Left lung (tissue), 10 donors: ENCODE measurements around the gene TMEM51. TPM values are rescaled to one million over a fixed set of nuclear protein-coding genes. Genes with fewer than 3 reads are reported as not detected.

Experiments
- ATAC-seq: fragments of 200-7000 bp; cut with Tn5 transposase; one replicate; pipeline ENCODE4 v1.9.1; 2020; ENCODE audit warnings: moderate library complexity
- DNase-seq, 4 donors: peaks; one replicate each; pipeline ENCODE4 v3.0.0-alpha.2; 2013 to 2020
- H3K27ac ChIP-seq, 2 donors: fragments of 200-600 bp; sonication (generic) in 1 of 2; one replicate each; pipeline versions ENCODE4 v1.5.0 to v1.8.0; 2020 to 2021
- H3K27me3 ChIP-seq, 2 donors: fragments of 200-600 bp; sonication (generic) in 1 of 2; one replicate each; pipeline versions ENCODE4 v1.5.0 to v1.8.0; 2020 to 2021
- H3K36me3 ChIP-seq, 2 donors: fragments of 200-600 bp; sonication (generic) in 1 of 2; one replicate each; pipeline versions ENCODE4 v1.5.0 to v1.8.0; 2020 to 2021
- H3K4me1 ChIP-seq, 2 donors: fragments of 200-600 bp; one replicate each; pipeline ENCODE4 v1.8.0; 2021
- H3K4me3 ChIP-seq, 2 donors: fragments of 200-600 bp; sonication (generic) in 1 of 2; one replicate each; pipeline versions ENCODE4 v1.5.0 to v1.8.0; 2020 to 2021; ENCODE audit warnings: mild to moderate bottlenecking in 1 of 2
- H3K9me3 ChIP-seq, 2 donors: fragments of 200-600 bp; sonication (generic) in 1 of 2; one replicate each; pipeline versions ENCODE4 v1.5.0 to v1.8.0; 2020 to 2021
- CTCF ChIP-seq, 2 donors: fragments of 200-600 bp; sonication (generic) in 1 of 2; IDR thresholded peaks; one replicate each; pipeline versions ENCODE4 v1.5.0 to v1.8.0; 2021; ENCODE audit warnings: antibody characterized with exemption in 2 of 2
- intact Hi-C, 2 donors: fragments of 100-400 bp; cut with DNase I; formaldehyde crosslinking; loops; one replicate each; pipeline versions ENCODE4 v1.11.2 to v1.14.2; 2022
- polyA plus RNA-seq, 6 donors: library from polyadenylated mRNA; unstranded; fragments of 120-200 nt; gene quantifications; one replicate each; pipeline ENCODE4 v1.2.1, GENCODE V29; 2013; ENCODE audit not compliant: insufficient read length in 6 of 6
- total RNA-seq, 2 donors: library from RNA; stranded (reverse); fragmentation: NEBNext Ultra II Directional; extraction: Animal tissue kit (Norgen Biotek cat#: 25700); gene quantifications; one replicate each; pipeline ENCODE4 v1.2.1, GENCODE V29; 2021
- donor health status: DM: no; HTN: yes; CAD: no.
- donor health status: DM: no; HTN: no; CAD: no.

The TMEM51 gene
- total and polyA plus RNA-seq, 8 donors: 10.6 to 17.9 (median 15.7) TPM

GRCh38 chr1:15152318-15153183 is 996 bp upstream of the TMEM51 start:
- peaks cover 0 to 46% of the 10 kb centered on the region in 2 donors for H3K27me3 ChIP-seq

GRCh38 chr1:15153842-15154479 is 414 bp downstream of the TMEM51 start:
- peak; percentile 49 for ATAC-seq
- Histone ChIP-seq H3K27me3 (peaks cover 0 to 46% of the 10 kb centered on the region in 2 donors), H3K36me3 (no peaks in the 10 kb centered on the region), H3K9me3 (no peaks in the 10 kb centered on the region), H3K27ac (peak overlapping the region; percentile 83 to 94), H3K4me1 (peaks cover 10 to 66% of the 10 kb centered on the region in 2 donors), H3K4me3 (peak overlapping the region; percentile 80 to 82)
- peak; percentile 65 to 86 (median 76) for DNase-seq
- intact Hi-C loops: loop anchor here (5.0 to 10.0 kb wide), 2 partner anchors 111 to 118 kb away; no protein-coding TSS in a partner anchor
- peak; percentile 64 to 73 for TF ChIP-seq CTCF (IDR thresholded peaks at IDR 0.05)

More at GRCh38 chr1:15152318-15153183, 996 bp upstream of the TMEM51 start:
- Histone ChIP-seq H3K4me1 (peaks cover 9 to 52% of the 10 kb centered on the region in 2 donors), H3K27ac (peak overlapping the region; percentile 83 to 94), H3K9me3 (no peaks in the 10 kb centered on the region), H3K4me3 (peak overlapping the region; percentile 80 to 82), H3K36me3 (no peaks in the 10 kb centered on the region)
- ATAC-seq (peak; percentile 77), DNase-seq (peak; percentile 89 to 93 (median 92))
- intact Hi-C loops: loop anchor here (5.0 to 10.0 kb wide), 2 partner anchors 112 to 120 kb away; no protein-coding TSS in a partner anchor
- TF ChIP-seq CTCF (IDR thresholded peaks at IDR 0.05): peak; percentile 44 to 53

GRCh38 chr1:15154480-15155036 is 1.0 kb downstream of the TMEM51 start:
- H3K27ac ChIP-seq: peak overlapping the region; percentile 83 to 94
- intact Hi-C loops: loop anchor here (5.0 to 10.0 kb wide), 2 partner anchors 110 to 118 kb away; no protein-coding TSS in a partner anchor
- DNase-seq: peak in 3 of 4 donors; percentile 50 to 71 (median 54)
- peaks cover 13 to 72% of the 10 kb centered on the region in 2 donors for H3K4me1 ChIP-seq
- no peak for TF ChIP-seq CTCF (IDR thresholded peaks at IDR 0.05)
- H3K27me3 ChIP-seq: peaks cover 0 to 46% of the 10 kb centered on the region in 2 donors
- H3K9me3 ChIP-seq: no peaks in the 10 kb centered on the region
- H3K36me3 ChIP-seq: no peaks in the 10 kb centered on the region
- no peak for ATAC-seq
- H3K4me3 ChIP-seq: peak overlapping the region; percentile 80 to 82

- intact Hi-C loops: loop anchor here in 1 of 2 donors (10.0 kb wide), 1 partner anchor 110 kb away; no protein-coding TSS in a partner anchor
These were observed 1.6 kb downstream of the TMEM51 start for GRCh38 chr1:15155191-15155590.

More at GRCh38 chr1:15155191-15155590, 1.6 kb downstream of the TMEM51 start:
- H3K4me3 ChIP-seq: peak overlapping the region in 1 of 2 donors; percentile 80
- H3K9me3 ChIP-seq: no peaks in the 10 kb centered on the region
- peaks cover 0 to 46% of the 10 kb centered on the region in 2 donors for H3K27me3 ChIP-seq
- TF ChIP-seq CTCF (IDR thresholded peaks at IDR 0.05): no peak
- no peak for ATAC-seq
- H3K4me1 ChIP-seq: peaks cover 13 to 74% of the 10 kb centered on the region in 2 donors
- DNase-seq: no peak
- no peaks in the 10 kb centered on the region for H3K36me3 ChIP-seq
- peak overlapping the region in 1 of 2 donors; percentile 83 for H3K27ac ChIP-seq
